HG03108 (cell line): ENCODE results near the gene RNF212B.
"Not testable (repeated sequence)": the region's sequence is repeated elsewhere in the genome, so short reads cannot be mapped to it uniquely, and the experiment has no call there.

Source experiments
- ATAC-seq: cut with Tn5 transposase; IDR thresholded peaks from one replicate; pipeline ENCODE4 v1.9.1; 2021; ENCODE audit warnings: moderate library complexity; ENCODE audit not compliant: unreplicated experiment

The RNF212B gene, protein sequence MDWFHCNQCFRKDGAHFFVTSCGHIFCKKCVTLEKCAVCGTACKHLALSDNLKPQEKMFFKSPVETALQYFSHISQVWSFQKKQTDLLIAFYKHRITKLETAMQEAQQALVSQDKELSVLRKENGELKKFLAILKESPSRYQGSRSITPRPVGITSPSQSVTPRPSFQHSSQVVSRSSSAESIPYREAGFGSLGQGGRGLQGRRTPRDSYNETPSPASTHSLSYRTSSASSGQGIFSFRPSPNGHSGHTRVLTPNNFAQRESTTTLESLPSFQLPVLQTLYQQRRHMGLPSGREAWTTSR

DNA sequence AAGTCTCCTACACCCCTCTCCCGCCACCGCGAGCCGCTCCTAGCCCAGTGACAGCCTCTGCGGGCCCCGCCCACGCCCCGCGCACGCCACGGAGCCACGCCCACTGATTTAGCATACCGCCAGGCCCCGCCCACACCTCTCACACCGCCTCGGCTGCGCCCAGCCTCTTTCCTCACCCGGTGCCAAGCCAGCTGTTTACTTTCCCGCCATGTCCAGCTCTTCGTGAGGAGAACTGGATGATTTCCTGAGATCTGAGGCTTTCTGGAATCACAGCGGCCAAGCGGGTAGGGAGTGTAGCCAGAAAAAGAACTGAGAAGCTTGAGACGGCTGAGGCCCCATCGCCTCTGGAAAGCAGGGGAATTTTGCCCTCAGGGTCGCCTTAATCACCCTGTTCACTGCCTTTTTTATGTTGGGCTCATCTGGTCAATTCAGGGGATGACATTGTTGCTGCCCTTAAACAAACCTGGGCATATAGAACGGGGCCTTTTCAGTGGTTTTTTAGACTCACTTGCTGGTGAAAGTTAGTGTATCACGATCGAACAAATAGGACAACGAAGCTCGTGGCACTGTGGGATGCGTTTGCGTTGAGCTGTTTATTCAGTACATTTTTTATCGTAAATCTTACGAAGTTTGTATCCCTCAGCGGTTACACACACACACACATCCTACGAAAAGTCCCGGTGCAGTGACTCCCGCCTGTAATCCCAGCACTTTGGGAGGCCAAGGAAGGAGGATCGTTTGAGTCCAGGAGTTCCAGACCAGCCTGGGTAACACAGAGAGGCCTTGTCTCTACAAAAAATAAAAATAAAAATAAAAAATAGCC is at the start of gene RNF212B:
Gene RNF212B (plus strand): TSS at position 165 of the 823 bp plus-strand sequence. CDS start 2,410 bp downstream, outside the sequence.
- no peak for ATAC-seq

DNA sequence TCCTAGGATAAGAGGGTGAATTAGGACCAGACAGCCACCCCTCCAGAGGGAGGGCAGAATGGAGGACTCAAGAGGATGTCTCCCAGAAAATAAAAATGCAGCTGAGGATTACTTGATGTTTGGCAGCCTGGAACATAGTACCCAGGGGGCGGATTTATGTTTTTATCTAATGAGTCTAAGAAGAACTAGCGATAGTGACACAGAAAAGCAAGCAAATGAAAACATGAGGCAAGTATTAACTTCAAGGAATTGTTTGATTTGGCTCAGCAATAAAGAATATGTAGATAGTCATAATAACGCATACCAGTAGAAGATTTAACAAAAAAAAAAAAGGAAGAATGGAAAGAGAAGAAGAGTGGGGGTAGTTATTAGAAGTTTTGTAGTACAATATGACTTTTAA is 44.3 kb upstream of the RNF212B start:
- no peak for ATAC-seq

DNA sequence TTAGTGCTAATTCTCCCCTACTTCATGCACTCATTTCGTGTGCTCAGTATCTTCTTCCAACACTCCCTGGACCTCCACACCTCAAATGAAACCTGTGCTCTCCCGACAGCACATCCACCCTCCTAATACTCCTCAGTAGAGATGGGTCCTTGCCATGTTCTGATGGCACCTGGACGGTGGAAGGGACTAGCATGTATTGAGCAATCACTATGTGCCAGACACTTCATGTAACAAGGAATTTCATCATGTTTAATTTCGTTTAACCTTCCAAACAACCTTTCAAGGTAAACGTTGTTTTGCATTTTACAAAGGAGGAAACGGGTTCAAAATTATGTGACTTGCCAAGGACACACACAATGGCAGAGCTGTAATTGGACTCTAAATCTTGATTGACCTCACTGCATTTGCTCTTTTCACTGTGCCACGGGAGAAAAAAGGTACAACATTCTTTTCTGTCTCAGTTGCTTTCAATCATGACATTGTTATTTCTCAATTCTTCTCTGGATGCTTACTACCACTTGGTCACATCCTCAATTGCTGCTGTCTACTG is 42.1 kb upstream of the RNF212B start:
- no peak for ATAC-seq

DNA sequence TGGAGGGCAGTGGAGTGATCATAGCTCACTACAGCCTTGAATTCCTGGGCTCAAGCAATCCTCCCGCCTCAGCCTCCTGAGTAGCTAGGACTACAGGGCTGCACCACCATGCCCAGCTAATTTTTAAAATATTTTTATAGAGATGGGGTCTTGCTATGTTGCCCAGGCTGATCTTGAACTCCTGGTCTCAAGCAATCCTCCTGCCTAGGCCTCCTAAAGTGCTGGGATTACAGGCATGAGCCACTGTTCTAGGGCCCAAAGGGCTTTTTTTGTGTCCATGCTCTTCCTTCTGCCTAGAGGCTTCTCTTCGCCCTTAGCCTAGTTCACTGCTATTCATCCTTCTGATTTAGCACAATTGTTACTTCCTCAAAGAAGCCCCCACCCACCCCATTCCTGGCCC is 41.2 kb upstream of the RNF212B start:
- ATAC-seq: not testable (repeated sequence)

DNA sequence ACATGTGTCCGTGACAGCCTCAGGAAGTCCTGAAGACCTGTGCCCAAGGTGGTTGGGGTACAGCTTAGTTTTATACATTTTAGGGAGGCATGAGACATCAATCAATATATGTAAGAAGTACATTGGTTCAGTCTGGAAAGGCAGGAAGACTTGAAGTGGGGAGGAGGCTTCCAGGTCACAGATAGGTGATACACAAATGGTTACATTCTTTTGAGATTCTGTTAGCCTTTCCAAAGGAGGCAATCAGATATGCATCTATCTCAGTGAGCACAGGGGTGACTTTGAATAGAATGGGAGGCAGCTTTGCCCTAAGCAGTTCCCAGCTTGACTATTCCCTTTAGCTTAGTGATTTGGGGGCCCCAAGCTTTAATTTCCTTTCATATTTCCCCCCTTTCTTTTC is 38.6 kb upstream of the RNF212B start:
- ATAC-seq: not testable (repeated sequence)

DNA sequence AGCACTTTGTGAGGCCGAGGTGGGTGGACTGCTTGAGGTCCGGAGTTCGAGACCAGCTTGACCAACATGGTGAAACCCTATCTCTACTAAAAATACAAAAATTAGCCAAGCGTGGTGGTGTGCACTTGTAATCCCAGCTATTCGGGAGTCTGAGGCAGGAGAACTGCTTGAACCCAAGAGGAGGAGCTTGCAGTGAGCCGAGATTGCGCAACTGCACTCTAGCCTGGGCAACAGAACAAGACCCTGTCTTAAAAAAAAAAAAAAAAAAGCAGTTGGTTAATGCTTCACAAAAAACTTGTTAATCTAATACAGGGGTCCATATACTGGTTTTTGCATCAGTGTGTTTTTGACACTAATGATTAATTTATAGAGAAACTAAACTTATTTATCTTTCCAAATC is 35.7 kb upstream of the RNF212B start:
- no peak for ATAC-seq

DNA sequence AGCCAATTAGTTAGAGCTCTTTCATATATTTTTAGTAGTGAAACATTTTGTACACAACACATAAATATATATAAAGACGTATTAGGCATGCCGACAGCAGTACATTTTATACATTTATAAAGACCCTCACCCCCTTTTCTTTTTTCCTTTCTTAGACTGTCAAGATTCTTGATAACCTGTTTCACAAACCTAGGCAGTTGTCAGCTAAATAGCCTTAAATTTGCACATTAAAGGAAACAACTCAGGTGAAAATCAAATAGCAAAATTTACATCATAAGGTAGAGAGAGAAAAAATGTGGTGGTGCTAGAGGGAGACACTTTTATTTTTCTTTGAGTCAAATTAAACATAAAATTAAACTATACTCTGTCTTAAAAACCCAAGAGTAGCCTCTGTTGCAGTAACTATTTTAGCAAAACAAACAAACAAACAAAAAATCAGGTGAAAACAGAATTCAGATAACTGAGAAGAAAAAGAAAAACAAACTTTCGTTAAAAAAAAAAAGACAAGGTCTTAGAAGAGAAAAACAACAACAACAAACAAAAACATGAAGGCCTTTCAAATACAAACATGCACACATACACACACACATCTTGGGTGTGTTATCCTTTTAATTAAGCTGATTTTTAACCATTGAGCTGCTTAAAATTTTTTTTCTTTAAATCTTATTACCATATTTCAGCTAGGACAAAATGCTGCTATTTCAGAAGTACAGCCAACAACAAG is 31.2 kb upstream of the RNF212B start:
- no peak for ATAC-seq

DNA sequence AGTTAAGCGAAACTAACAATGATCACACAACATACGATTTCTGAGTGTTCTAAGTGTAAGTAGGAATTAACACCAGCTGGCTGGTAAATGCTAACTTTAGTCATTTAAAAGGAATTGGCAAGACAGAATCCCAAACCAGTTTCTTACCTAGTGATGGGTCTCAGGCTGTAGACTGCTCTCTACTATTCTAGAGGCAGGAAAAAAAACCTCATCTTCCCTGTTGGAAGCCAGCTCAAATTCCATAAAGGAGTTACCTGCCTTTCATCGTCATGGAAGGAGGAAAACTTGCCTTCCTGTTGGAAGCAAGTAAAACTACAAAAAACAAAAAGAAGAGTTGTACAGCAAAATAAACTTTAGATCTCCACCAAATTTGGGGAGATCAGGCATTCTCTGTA is 30.6 kb upstream of the RNF212B start:
- no peak for ATAC-seq

DNA sequence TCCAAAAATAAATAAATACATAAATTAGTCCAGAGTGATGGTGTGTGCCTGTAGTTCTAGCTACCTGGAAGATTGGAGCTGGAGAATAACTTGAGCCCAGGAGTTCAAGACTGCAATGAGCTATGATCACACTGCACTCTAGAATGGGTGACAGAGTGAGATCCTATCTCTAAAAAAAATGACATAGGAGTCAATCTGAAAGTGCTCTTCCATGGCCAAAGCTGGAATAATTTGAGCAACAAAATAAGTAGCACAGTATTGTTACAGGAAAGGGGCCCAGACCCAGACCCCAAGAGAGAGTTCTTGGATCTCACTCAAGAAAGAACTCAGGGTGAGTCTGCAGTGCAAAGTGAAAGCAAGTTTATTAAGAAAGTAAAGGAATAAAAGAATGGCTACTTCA is 29.4 kb upstream of the RNF212B start:
- ATAC-seq: no peak

DNA sequence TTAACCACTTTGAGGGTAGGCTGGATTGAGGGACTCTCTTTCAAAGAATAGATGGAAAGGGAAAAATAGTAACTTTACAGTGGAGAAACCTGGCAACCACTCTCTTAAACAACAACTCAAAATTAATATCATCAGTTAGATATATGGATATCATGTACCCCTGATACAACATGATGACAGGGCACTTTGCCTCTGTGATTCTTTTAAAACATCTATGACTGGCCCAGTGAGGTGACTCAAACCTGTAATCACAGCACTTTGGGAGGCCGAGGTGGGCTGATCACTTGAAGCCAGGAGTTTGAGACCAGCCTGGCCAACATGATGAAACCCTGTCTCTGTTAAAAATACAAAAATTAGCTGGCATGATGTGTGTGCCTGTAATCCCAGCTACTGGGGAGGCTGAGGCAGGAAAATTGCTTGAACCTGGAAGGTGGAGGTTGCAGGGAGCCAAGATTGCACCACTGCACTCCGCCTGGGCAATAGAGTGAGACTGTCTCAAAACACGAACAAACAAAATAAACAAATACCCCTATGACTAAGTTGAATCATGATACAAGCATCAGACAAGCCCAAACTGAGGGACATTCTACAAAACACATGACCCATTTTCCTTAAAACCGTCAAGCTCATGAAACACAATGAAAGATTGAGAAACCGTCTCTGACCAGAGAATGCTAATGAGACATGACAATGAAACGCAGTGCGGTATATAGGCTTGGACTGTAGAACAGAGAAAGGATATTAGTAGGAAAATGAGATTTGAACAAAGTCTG is 27.9 kb upstream of the RNF212B start:
- ATAC-seq: no peak

DNA sequence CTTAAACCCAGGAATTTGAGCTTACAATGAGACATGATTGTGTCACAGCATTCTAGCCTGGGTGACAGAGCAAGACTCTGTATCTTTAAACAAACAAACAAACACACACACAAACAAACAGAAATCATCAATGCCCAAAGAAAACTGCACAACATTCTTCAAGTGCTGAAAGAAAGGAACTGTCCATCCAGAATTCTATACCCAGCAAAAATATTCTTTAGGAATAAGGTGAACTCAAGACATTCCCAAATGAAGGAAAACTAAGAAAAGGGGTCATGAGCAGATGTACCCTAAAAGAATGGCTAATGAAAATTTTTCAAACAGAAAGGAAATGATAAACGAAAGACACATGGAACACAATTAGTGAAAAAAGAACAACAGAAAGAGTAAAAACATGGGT is 22.3 kb upstream of the RNF212B start:
- no peak for ATAC-seq

DNA sequence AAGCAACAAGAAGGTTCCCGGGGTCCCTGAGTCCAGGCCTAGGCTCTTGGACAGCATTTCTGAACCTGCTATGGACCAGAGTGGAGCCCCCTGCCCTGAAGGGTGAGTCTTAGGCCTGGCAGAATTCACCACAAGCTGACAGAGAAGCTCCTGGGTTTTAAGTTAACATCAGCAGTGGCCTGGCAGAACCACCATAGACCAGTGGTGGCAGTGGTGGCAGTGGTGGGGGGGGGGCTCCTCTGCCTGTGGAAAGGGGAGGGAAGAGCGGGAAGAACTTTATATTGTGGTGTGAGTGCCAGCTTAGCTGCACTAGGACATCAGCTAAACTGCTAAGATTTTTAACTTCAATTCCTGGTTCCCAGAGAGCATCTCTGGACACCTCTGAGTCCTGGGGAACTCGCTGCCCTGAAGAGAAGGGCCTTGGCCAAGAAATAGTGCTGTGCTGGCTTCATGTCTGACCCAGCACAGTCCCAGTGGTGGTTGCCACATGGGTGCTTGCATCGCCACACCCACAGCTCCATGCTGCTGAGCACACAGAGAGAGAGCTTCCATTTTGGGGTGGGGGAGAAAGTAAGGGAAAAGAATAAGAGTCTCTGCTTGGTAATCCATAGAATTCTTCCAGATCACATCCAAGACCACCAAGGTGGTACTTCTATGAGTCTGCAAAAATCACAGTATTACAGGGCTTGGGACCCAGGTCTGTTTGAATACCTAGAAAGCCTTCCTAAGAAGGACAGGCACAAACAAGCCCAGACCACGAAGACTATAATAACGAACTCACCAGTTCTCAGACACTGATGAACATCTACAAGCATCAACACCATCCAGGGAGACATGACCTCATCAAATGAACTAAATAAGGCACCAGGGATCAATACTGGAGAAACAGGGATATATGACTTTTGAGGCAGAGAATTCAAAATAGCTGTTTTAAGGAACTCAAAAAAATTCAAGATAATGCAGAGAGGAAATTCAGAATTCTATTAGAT is 20.4 kb upstream of the RNF212B start:
- no peak for ATAC-seq

DNA sequence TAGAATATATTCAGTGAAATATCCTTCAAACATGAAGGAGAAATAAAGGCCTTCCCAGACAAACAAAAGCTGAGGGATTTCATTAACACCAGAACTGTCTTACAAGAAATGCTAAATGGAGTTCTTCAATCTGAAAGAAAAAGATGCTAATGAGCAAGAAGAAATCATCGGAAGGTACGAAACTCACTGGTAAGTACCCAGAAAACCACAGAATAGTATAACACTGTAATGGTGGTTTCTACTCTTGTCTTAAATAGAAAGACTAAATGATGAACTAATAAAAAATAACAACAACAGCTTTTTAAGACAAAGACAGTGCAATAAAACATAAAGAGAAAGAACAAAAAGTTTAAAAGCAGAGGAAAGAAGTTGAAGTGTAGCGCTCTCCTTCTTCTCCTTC is 18.7 kb upstream of the RNF212B start:
- no peak for ATAC-seq

DNA sequence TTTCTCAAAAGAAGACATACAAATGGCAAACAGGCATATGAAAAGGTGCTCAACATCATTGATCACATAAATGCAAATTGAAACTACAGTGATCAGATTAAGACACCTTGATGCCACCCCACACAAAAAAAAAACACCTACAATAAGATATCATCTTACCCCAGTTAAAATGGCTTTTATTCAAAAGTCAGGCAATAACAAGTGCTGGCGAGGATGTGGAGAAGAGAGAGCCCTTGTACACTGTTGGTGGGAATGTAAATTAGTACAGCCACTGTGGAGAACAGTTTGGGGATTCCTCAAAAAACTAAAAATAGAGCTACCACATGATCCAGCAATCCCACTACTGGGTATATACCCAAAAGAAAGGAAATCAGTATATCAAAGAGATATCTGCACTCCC is 12.8 kb upstream of the RNF212B start:
- ATAC-seq: not testable (repeated sequence)

DNA sequence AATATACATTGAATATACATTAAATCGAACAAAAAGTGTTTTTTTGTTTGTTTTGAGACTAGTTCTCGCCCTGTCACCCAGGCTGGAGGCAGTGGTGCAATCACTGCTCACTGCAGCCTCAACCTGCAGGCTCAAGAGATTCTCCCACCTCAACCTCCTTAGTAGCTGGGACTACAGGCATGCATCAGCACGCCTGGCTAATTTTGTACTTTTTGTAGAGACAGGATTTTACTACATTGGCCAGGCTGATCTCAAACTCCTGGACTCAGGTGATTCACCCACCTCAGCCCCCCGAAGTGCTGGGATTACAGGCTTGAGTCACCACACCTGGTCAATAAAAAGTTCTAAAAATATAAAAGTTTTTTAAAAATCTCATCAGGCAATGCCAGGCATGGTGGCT is 10.2 kb upstream of the RNF212B start:
- no peak for ATAC-seq

DNA sequence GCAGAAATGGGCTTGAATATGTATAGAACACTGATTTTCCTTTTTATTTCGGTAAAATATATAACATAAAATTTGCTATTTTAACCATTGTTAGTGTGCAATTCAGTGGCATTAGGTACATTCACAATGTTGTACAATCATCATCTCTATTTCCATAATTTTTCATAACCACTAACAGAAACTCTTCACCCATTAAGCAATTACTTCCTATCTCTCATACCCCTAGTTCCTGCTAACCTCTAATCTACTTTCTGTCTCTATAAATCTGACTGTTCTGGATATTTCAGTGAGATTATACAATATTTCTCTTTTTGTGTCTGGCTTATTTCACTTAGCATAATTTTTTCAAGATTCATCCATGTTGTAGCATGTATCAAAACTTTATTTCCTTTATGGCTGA is 8.9 kb upstream of the RNF212B start:
- no peak for ATAC-seq

DNA sequence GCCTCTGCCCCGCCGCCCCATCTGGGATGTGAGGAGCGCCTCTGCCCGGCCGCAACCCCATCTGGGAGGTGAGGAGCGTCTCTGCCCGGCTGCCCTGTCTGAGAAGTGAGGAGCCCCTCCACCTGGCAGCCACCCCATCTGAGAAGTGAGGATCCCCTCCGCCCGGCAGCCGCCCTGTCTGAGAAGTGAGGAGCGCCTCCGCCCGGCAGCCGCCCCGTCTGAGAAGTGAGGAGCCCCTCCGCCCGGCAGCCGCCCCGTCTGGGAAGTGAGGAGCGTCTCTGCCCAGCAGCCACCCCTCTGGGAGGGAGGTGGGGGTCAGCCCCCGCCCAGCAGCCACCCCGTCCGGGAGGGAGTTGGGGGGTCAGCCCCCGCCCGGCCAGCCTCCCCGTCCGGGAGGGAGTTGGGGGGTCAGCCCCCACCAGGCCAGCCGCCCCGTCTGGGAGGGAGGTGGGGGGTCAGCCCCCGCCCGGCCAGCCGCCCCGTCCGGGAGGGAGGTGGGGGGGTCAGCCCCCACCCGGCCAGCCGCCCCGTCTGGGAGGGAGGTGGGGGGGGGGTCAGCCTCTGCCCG is 5.4 kb upstream of the RNF212B start:
- not testable (repeated sequence) for ATAC-seq

DNA sequence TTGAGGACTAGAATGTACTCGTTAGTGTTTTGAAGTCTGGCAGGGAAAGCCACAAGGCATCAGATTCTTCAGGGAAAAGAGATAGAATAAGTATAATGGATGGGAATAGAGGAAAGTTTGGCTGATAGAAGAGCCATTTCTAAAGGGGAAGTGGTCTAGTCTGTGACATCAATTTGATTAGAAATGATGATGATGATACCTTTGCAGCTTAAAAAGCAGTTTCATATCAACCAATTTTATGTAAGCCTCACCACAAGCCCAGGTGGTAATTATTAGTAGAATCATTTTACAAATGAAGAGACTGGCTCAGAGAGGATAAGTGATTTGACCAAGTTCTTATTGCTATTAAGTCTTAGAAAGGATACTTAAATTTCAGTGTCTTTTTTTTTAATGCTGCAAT is 2.9 kb downstream of the RNF212B start:
- no peak for ATAC-seq

DNA sequence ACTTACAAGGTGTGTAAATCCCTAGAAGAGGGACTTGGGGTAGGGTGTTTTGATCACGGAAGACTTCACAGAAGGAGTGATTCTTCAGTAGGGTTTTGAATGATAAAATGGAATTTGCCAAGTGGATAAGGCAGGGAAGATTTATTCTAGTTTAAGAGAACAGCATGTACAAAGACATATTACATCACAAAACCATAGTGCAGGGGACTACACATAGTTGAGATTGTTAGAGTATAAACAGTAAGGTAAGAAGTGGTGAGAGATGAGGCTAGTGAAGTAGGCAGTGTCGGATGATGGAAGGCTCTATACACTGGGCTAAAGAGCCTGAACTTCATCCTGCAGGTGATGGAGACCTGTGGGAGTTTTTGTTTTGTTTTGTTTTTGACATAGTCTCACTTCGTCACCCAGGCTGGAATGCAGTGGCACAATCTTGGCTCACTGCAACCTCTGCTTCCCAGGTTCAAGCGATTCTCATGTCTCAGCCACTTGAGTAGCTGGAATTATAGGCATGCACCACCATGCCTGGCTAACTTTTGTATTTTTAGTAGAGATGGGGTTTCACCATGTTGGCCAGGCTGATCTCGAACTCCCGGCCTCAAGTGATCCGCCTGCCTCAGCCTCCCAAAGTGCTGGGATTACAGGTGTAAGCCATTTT is 3.5 kb downstream of the RNF212B start:
- ATAC-seq: not testable (repeated sequence)
